Stimulated activated CD4-positive, alpha-beta T cell treated with anti-CD3 and anti-CD28 coated beads, Interleukin-1b, Interleukin-23, amount 100 ng/mL, for 48 hours (primary cell): ENCODE results near the gene NOTCH1.
"Not testable (repeated sequence)": the region's sequence is repeated elsewhere in the genome, so short reads cannot be mapped to it uniquely, and the experiment has no call there.

Source experiments
- DNase-seq: peaks from one replicate; pipeline ENCODE4 v3.0.0-alpha.2; 2020

Gene NOTCH1

GRCh38 chr9:136578915-136579649, 33.2 kb upstream of the NOTCH1 start:
- DNase-seq: no peak

GRCh38 chr9:136578626-136578914, 32.7 kb upstream of the NOTCH1 start:
- no peak for DNase-seq

GRCh38 chr9:136577941-136578625, 32.2 kb upstream of the NOTCH1 start:
- no peak for DNase-seq

GRCh38 chr9:136576269-136576626, 30.4 kb upstream of the NOTCH1 start:
- DNase-seq: no peak

GRCh38 chr9:136575626-136576268, 29.9 kb upstream of the NOTCH1 start:
- no peak for DNase-seq

- DNase-seq: not testable (repeated sequence)
These were observed 28.8 kb upstream of the NOTCH1 start for GRCh38 chr9:136574606-136575005.

GRCh38 chr9:136572828-136573625, 27.2 kb upstream of the NOTCH1 start:
- no peak for DNase-seq

GRCh38 chr9:136572003-136572827, 26.4 kb upstream of the NOTCH1 start:
- no peak for DNase-seq

- DNase-seq: no peak
These were observed 25.7 kb upstream of the NOTCH1 start for GRCh38 chr9:136571531-136571930.

- no peak for DNase-seq
These were observed 25.1 kb upstream of the NOTCH1 start for GRCh38 chr9:136570916-136571315.

GRCh38 chr9:136570191-136570845, 24.5 kb upstream of the NOTCH1 start:
- no peak for DNase-seq

- no peak for DNase-seq
These were observed 23.8 kb upstream of the NOTCH1 start for GRCh38 chr9:136569526-136570148.

GRCh38 chr9:136568288-136569081, 22.6 kb upstream of the NOTCH1 start:
- DNase-seq: no peak

GRCh38 chr9:136567651-136568287, 21.9 kb upstream of the NOTCH1 start:
- no peak for DNase-seq

GRCh38 chr9:136566901-136567300, 21.1 kb upstream of the NOTCH1 start:
- no peak for DNase-seq

GRCh38 chr9:136566553-136566895, 20.7 kb upstream of the NOTCH1 start:
- no peak for DNase-seq

GRCh38 chr9:136565715-136566552, 20.1 kb upstream of the NOTCH1 start:
- no peak for DNase-seq

- DNase-seq: no peak
These were observed 19.4 kb upstream of the NOTCH1 start for GRCh38 chr9:136565086-136565714.
